ENCODE results near the gene KIF11. TPM values are rescaled to one million over a fixed set of nuclear protein-coding genes. Genes with fewer than 3 reads are reported as not detected.

KIF11 gene
- total and polyA plus RNA-seq, 2 of the 13 experiments (the other 11 are each of a cell fraction or from before 2014, with no cell fraction given), result 8.7 to 38.4 TPM

DNA sequence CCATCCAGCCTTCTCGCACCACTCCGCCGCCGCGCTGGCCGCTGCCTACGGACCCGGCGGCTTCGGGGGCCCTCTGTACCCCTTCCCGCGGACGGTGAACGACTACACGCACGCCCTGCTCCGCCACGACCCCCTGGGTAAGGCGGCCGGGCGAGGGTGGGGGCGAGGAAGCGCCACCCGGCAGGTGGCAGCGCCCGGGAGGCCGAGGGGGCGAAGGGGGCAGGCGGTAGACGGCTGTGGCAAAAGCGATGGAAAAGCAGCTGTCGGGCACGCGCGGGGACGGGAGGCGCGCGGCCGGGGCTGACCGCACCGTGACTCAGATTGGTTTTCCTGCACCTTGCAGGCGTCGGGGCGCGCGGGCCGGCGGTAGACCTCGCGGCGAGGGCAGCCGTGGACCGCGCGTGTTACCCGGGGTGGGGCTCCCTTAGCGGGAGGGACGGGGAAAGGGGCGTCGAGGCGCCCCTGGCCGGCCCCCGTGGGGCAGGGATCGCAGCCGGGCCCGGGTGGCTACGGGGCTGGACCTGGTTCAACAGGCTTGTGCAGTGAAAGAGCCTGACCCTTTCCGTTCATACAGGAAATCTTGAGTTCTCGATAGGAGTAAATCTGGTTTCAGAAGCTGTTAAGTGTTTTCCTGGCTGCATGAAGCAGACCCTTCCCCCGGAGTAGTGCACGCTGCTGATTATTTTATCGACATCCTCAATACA is 97.4 kb downstream of the KIF11 start (continued):
- TF ChIP-seq ZNF790 (CRISPR knock-in tag; IDR thresholded peaks at IDR 0.05; ENCODE audit: borderline replicate concordance) (no peak; the same call in 1 of the 2 replicates), REL (CRISPR knock-in tag; conservative IDR thresholded peaks at IDR 0.05) (0 out of 2 replicates have a peak, but pooled peaks have one; percentile 30), MAFK (conservative IDR thresholded peaks at IDR 0.05 in 1 of 2, IDR thresholded peaks at IDR 0.05 in 1 of 2; ENCODE audit: low read length in 2 of 2) (no peak), GABPB1 (CRISPR knock-in tag; IDR thresholded peaks at IDR 0.05) (peak; percentile 47; the same call in 1 of the 2 replicates), ZNF17 (CRISPR knock-in tag; IDR thresholded peaks at IDR 0.05) (no peak), MED8 (CRISPR knock-in tag; IDR thresholded peaks at IDR 0.05; ENCODE audit: insufficient replicate concordance) (no peak), ZNF563 (CRISPR knock-in tag; IDR thresholded peaks at IDR 0.05) (peak; percentile 66; the same call in 1 of the 2 replicates), HOXA5 (CRISPR knock-in tag; IDR thresholded peaks at IDR 0.05) (0 out of 2 replicates have a peak, but pooled peaks have one; percentile 33), ZC3H13 (CRISPR knock-in tag; IDR thresholded peaks at IDR 0.05) (peak; percentile 81), ZNF253 (CRISPR knock-in tag; IDR thresholded peaks at IDR 0.05; ENCODE audit: borderline replicate concordance) (peak; percentile 58; the same call in 1 of the 2 replicates), AGO2 (optimal IDR thresholded peaks at IDR 0.05; ENCODE audit: low read depth, low read length) (peak; percentile 98), EEA1 (CRISPR knock-in tag; IDR thresholded peaks at IDR 0.05; ENCODE audit: borderline replicate concordance) (peak; percentile 69), CENPT (CRISPR knock-in tag; IDR thresholded peaks at IDR 0.05; ENCODE audit: low read depth) (0 out of 2 replicates have a peak, but pooled peaks have one; percentile 61), ADNP (CRISPR knock-in tag; IDR thresholded peaks at IDR 0.05) (no peak), ZNF572 (CRISPR knock-in tag; IDR thresholded peaks at IDR 0.05) (0 out of 2 replicates have a peak, but pooled peaks have one; percentile 37), MTA1 (CRISPR knock-in tag; IDR thresholded peaks at IDR 0.05; ENCODE audit: borderline replicate concordance) (peak; percentile 46; the same call in 1 of the 2 replicates), ZNF772 (CRISPR knock-in tag; IDR thresholded peaks at IDR 0.05) (0 out of 2 replicates have a peak, but pooled peaks have one; percentile 32)
- TF ChIP-seq, protein P1, sequence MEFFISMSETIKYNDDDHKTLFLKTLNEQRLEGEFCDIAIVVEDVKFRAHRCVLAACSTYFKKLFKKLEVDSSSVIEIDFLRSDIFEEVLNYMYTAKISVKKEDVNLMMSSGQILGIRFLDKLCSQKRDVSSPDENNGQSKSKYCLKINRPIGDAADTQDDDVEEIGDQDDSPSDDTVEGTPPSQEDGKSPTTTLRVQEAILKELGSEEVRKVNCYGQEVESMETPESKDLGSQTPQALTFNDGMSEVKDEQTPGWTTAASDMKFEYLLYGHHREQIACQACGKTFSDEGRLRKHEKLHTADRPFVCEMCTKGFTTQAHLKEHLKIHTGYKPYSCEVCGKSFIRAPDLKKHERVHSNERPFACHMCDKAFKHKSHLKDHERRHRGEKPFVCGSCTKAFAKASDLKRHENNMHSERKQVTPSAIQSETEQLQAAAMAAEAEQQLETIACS (CRISPR knock-in tag; IDR thresholded peaks at IDR 0.05), result peak; percentile 87
- TF ChIP-seq, protein P2, sequence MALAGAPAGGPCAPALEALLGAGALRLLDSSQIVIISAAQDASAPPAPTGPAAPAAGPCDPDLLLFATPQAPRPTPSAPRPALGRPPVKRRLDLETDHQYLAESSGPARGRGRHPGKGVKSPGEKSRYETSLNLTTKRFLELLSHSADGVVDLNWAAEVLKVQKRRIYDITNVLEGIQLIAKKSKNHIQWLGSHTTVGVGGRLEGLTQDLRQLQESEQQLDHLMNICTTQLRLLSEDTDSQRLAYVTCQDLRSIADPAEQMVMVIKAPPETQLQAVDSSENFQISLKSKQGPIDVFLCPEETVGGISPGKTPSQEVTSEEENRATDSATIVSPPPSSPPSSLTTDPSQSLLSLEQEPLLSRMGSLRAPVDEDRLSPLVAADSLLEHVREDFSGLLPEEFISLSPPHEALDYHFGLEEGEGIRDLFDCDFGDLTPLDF (CRISPR knock-in tag; IDR thresholded peaks at IDR 0.05), result 0 out of 2 replicates have a peak, but pooled peaks have one; percentile 9
- TF ChIP-seq, protein P3, sequence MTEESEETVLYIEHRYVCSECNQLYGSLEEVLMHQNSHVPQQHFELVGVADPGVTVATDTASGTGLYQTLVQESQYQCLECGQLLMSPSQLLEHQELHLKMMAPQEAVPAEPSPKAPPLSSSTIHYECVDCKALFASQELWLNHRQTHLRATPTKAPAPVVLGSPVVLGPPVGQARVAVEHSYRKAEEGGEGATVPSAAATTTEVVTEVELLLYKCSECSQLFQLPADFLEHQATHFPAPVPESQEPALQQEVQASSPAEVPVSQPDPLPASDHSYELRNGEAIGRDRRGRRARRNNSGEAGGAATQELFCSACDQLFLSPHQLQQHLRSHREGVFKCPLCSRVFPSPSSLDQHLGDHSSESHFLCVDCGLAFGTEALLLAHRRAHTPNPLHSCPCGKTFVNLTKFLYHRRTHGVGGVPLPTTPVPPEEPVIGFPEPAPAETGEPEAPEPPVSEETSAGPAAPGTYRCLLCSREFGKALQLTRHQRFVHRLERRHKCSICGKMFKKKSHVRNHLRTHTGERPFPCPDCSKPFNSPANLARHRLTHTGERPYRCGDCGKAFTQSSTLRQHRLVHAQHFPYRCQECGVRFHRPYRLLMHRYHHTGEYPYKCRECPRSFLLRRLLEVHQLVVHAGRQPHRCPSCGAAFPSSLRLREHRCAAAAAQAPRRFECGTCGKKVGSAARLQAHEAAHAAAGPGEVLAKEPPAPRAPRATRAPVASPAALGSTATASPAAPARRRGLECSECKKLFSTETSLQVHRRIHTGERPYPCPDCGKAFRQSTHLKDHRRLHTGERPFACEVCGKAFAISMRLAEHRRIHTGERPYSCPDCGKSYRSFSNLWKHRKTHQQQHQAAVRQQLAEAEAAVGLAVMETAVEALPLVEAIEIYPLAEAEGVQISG (CRISPR knock-in tag; IDR thresholded peaks at IDR 0.05), result no peak

Data from HepG2 (cell line).